G401.6 (cell line): ENCODE results near the gene TCF20.
A peak's percentile ranks its signal among the peaks of the same experiment; 100 is the strongest.

ENCODE experiments used
- FAIRE-seq: peaks from 2 replicates; lab custom pipeline; 2012; peaks lifted over from hg19 to GRCh38; lab: Jason Lieb, UNC

Gene TCF20

DNA sequence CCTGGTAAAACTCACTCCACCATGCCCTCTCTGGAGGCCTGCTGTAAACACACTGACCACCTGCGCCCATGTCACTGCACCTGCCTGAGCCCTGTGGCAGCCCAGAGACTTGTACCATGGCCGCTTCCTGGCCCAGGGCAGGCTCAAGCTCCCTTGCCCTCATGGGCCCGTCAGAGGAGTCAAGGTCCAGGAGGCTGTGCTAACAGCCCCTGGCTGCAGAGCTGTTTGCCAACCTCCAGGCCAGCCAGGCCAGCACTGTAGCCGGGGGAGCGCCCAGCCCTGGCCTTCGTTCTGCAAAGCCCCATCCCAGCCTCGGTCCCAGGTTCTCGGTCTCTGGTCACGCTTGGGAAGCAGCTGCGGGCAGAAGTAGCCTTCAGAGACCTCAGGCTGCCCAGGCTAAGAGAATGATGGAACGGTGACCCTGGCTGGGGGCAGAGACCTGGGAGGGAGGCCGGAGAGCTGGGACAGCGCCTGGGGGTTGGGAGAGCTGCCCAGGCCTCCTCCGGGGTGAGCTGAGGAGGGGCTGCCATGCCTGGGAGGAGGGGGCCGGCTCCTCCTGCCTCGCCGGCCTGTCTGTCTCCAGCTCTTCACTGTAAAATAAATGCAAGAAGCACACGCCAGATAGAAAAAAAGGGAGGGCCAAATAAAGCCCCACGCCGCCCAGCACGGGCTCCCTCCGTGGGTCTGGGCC, 11.9 kb upstream of the TCF20 start:
- FAIRE-seq = no peak

DNA sequence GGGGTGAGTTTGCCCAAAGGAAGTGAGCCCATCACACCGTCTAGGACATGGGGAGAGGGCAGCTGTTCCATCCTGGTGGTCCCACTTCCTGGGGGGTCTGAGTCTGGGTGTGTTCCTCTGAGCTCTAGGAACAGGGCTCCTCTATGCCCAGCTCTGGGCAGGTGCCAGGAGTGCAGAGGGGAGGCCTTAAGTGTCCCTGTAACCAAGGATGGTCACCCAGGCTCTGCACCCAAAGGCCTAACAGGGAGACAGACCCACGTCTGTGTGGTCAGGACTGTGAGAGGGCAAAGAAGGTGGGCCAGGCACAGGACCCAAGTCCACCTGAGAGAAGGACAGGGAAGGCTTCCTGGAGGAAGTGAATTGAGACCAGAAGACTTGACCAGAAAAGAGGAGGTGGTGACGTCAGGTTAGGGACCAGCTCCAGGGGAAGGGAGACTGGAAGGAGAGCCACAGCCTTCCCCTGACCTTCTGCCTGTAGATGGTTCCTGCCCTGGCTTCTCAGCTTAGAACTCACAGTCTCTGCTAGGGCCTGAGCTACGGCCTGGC, 11.3 kb upstream of the TCF20 start:
- FAIRE-seq = no peak

DNA sequence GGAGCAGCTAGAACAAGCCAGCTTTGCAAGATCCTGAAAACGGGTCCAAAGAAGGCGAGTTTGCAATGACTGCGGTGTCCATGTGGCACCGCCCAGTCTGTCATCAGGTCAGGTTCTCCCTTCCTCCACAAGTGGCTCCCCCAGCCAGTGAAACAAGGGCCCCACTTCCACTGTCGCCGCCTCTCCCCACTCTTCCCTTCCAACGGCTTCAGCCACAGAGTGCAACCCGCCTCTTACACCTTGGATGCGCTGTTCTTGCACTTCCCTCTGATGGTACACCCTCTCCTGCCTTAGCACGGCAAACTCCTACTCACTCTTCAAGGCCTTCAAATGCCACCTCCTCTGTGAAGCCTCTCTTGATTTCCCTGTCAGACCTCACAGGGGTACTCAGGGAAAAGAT, 10.8 kb upstream of the TCF20 start:
- no peak for FAIRE-seq

DNA sequence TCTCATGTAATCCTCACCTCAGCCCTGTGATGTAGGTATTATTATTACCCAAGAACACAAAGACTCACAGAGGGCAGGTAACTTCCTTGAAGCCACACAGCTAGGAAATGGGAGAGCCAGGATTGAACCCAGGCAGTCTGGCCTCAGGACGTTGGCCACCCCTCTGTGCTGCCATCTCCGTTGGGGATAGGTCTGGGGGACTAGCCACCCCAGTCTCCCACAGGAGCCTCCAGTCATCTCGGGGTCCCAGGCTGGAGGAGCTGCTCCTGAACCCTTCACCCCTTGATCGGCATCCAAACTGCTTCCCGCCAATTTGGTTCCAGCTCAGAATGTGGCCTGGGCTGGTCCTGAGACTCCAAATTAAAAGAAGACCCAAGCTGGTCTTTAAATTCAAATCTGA, 10.4 kb upstream of the TCF20 start:
- no peak for FAIRE-seq

GRCh38 chr22:42280140-42280539, 9.7 kb upstream of the TCF20 start:
- FAIRE-seq = no peak

DNA sequence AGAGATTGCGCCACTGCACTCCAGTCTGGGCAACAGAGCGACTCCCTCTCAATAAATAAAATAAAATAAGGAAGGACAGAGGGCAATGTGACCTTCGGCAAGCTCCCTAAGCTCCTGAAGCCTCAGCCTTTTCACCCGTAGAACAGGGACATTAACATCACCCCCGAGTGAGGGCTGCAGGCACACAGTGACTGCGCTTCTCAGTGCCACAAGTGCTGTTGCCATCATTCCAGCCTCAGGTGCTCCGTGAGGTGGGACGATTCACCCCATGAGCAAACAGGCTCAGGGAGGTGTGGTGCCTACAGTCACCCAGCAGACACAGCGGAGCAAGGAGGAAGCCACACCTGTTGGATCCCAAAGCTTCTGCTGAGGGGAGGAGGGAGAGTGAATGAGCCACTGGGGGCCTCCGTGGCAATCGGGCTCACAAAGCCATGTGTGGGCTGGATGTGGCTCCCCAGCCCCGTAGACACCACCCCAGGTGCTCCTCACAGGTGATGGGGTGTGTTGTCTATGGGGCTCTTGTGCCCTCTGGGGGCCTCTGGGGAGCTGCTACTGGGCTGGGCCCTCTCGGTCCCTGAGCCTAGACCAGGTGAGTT, 9.1 kb upstream of the TCF20 start:
- no peak for FAIRE-seq

DNA sequence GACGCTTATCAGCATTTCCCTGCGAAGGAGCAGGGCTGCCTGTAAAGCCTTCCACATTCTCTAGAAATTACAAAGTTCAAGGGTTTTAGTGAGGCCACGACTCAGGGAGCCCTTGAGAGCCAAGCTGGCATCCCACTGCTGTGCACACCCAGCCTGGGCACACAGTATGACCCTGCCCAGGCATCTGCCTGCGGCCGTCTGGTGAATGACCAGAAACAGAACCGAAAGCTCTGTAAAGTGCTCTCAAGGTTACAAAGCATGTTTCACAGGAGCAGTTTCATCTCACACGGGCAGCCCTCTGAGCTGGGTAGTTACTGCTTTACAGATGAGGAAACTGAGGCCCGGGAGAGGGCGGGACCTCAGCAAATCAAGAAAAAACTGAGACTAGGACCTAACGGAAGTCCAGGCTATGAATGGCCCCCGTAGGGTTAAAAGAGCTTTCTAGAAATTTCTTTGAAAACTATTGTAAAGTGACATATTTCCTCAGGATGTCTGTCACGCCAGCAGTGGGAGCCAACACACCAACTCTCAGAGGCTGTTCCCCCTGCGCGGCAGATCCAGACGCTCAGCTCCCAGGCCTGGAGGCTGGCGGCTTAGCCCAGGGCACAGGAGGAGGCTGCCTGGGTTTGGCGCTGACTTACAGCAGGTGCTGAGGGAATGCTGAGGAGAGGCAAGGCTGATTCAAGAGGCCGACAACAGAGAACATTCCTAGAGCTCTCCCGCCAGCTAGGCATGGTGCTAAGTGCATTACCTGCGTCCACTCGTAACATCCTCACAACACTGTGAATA, 7.7 kb upstream of the TCF20 start:
- FAIRE-seq = peak; percentile 13

- FAIRE-seq = no peak
Observed at GRCh38 chr22:42277232-42277753, 6.8 kb upstream of the TCF20 start.

- no peak for FAIRE-seq
Observed at GRCh38 chr22:42275970-42276369, 5.5 kb upstream of the TCF20 start.

DNA sequence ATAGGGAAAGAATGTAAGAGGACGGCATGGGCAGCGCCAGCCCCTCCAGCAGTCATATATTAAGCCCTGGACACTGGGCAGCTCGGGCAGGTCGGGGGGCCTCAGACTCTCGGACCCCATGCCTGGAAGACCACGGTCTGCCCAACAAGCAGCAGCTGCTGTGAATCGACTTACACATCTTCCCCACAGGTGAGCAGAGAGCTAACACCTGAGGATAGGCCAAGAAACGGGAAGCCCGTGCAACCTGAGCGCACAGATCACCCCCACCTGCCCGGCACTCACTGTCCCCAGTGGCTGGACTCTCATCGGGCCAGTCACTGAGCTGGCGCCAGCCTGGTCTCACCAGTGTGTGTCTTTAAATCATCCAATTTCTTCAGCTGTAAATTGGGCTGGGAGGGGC, 4.7 kb upstream of the TCF20 start:
- no peak for FAIRE-seq

GRCh38 chr22:42273855-42274451, 3.5 kb upstream of the TCF20 start:
- no peak for FAIRE-seq

DNA sequence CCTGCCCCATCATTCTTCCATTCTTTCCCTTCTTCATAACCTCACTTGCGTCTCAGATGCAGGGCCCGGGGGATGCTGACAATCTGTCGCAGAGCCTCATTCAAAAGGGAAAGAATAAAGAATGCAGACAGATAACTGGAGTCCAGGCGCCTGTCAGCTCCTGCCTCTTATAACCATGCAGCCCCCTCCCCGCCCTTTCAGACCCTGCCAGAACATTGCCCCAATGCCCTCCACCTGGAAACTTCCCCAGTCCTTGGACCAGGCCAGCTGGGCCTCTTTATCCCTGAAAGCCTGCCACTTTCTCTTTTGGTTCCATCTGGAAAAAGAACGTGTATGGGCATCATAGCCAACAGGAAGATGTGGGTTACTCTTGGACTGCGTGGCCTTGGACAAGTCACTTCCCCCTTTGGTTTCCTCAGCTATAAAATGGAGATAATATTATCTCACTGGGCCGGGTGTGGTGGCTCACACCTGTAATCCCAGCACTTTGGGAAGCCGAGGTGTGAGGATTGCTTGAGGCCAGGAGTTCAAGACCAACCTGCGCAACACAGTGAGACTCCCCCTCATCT, 2.1 kb upstream of the TCF20 start:
- FAIRE-seq = no peak

GRCh38 chr22:42271906-42272305, 1.5 kb upstream of the TCF20 start:
- FAIRE-seq = no peak

DNA sequence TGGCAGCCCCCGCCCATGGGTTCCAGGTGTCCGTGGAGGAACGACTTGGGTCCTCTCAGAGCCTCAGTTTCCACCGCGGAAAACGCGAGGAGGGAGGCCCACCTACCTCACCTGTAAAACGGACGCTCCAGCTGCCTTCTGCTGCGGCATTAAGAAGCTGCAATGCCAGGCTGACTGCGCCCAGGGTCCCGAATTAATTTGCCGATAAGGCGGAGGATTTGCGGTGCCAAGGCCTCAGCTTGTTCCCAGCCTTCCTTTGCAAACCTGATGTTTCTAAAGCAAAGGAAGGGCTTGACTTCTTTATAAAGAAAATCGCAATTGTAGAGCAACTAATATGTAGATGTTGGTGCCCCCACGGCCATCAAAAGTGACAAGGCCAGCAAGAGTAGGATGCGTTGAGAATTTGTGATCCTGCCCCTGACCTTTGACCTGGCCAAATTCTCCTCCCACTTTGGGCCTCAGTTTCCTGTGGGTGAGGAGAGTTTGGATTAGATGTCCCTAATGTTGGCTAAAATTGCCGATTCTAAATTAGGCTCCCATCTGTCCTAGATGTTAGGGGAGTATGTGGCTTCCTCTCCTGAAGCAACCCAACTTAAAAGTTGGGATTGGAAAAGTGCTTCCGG, 849 bp upstream of the TCF20 start:
- no peak for FAIRE-seq

DNA sequence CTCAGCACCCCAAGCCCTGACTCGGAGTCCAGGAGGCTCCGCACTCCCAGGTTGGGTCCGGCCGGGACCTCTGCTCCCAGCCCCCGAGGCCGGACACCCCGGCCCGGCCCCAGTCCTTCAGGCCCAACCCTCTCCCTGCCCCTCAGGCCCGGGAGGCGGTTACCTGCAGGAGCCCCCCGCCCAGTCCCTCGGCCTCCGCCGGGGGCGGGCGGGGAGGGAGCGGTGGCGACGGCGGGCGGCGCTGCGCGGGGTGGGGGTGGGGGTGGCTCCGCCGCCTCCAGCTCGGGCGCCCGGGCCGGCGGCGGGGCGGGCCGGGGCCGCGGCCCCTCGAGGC, 310 bp downstream of the TCF20 start:
- no peak for FAIRE-seq

GRCh38 chr22:42269432-42270175, 849 bp downstream of the TCF20 start:
- FAIRE-seq = no peak

DNA sequence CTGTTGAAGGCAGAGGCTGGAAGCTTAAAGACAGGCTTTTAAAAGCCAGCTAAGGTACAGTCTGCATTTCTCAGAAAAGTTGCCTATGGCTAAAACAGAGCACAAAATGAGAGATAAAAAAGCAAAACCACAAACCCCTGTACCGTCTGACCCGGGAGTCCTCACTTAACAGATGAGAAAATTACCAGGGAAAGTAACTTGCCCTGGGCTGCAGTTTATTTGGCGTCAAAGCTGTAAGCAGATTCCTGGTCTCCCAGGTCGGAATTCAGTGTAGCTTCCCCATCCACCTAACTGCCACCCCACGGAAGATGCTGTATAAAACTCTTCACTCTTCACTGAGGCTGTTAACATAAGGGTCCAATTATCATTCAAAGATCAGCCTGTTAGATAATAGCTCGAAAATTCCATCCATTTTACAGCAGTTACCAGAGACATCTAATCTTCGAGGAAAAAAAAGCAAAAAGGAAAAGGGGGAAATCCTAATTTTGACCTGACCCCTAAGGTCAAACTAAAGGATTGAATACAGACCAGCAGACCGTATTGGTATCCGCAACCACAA, 1.5 kb downstream of the TCF20 start:
- FAIRE-seq = no peak

DNA sequence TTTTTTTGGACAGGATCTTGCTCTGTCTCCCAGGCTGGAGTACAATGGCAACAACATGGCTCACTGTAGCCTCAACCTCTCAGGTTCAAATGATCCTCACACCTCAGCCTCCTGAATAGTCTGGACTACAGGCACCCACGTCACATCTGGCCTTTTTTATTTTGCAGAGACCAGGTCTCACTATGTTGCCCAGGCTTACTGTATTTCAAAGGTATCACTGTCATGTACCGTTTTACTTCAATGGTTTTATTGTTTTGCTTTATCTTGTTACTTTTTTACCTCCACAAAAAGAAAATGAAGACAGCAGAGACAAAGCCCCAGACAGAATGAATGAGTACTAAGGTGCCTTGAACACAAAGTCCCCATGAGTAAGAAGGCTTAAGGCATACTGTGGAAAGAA, 5.1 kb downstream of the TCF20 start:
- no peak for FAIRE-seq

DNA sequence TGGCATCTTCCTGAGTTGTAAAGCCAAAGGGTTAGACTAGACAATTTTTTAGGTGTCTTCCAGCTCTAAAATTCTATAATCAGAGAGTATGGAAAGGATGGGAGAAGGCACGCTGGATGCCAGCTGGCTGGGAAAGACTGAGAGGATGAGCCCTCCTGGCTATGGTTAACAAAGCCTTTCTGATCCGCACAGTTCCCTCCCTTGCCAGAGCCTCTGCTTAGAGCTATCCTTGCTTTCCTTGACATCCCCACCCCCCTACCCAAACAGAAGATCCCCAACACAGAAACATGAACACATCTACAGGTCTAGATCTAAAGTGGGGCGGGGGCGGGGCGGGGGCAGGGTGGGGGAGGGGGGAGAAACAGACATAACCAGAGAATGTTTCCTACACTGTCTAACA, 6.5 kb downstream of the TCF20 start:
- no peak for FAIRE-seq

DNA sequence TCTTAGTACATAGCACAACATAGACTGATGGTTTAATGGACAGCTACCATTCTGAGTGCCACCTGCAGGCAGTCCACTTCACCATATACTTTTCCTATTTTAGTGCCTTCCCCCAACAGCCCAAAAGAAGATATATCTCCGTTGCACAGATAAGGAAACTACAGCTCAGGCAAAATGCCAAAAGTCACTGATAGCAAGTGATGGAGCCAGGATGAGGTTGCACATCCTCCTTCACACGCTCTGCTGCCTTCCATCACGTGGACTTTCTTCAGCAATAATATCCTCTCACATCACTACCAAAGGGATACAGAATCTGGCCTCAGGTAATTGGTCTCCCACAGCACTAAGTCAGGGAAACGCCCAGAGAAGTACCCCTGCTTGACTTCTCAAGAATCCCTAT, 7.5 kb downstream of the TCF20 start:
- no peak for FAIRE-seq

GRCh38 chr22:42261296-42261695, 9.2 kb downstream of the TCF20 start:
- no peak for FAIRE-seq
